Gastroesophageal sphincter (tissue), 3 donors: ENCODE measurements around the gene LSM7.

Source experiments
- POLR2A ChIP-seq, 2 donors: fragments of 450-650 bp; IDR thresholded peaks; one replicate each; pipeline ENCODE4 v1.6.1; 2017; ENCODE audit warnings: antibody characterized with exemption in 2 of 2, mild to moderate bottlenecking in 2 of 2, moderate library complexity in 1 of 2
- TF ChIP-seq, protein P1 (sequence below), 4 experiments: fragments of 200-600 bp in 2 of 4; fragments of 450-650 bp in 2 of 4; sonication (generic) in 1 of 4; IDR thresholded peaks; one replicate each; pipeline ENCODE4 v1.5.1; 2017 to 2019; ENCODE audit warnings: antibody characterized with exemption in 4 of 4, mild to moderate bottlenecking in 2 of 4, moderate library complexity in 2 of 4

DNA sequence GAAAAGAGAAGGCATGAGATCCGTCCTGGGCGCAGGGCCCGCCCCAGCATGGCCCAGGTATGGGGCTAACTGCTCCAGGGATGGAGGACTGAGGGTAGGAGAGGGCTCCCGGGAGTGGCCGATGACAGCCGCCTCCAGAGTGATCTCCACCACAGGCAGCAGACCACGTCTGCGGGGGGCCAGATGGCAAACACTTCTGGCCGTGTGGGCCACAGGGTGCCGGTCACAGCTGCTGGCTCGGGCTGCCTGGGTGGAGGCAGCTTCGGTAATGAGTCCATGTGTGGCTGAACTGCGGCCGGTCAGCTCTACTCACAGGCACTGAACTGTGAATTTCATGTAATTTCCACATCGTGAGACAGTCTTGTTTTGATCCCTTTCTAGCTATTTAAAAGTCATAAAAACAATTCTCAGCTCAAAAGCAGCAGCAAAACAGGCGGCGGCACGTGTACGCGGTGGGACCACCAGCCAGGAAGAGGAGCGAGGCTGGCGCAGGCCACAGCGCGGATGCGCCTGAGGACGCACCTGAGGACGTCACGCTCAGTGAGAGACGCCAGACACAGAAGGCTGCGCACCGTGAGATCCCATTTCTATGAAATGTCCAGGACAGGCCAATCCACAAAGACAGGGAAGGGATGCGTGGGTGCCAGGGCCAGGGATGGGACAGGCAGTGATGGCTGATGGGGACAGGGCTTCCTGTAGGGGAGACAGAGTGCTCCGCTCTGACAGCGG, 4.0 kb downstream of the LSM7 start:
- TF ChIP-seq, protein P1, sequence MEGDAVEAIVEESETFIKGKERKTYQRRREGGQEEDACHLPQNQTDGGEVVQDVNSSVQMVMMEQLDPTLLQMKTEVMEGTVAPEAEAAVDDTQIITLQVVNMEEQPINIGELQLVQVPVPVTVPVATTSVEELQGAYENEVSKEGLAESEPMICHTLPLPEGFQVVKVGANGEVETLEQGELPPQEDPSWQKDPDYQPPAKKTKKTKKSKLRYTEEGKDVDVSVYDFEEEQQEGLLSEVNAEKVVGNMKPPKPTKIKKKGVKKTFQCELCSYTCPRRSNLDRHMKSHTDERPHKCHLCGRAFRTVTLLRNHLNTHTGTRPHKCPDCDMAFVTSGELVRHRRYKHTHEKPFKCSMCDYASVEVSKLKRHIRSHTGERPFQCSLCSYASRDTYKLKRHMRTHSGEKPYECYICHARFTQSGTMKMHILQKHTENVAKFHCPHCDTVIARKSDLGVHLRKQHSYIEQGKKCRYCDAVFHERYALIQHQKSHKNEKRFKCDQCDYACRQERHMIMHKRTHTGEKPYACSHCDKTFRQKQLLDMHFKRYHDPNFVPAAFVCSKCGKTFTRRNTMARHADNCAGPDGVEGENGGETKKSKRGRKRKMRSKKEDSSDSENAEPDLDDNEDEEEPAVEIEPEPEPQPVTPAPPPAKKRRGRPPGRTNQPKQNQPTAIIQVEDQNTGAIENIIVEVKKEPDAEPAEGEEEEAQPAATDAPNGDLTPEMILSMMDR (IDR thresholded peaks at IDR 0.05), result no peak
- no peak for TF ChIP-seq POLR2A (IDR thresholded peaks at IDR 0.05)
